B cell (primary cell): Measurements from ENCODE around the gene NPY.

Experiments used
- CTCF ChIP-seq: fragments of 200-600 bp; IDR thresholded peaks from one replicate; pipeline ENCODE4 v1.8.0; 2022; ENCODE audit warnings: antibody characterized with exemption, mild to moderate bottlenecking
- EZH2 ChIP-seq: IDR thresholded peaks from 2 replicates; pipeline ENCODE4 v1.6.1; 2012; ENCODE audit warnings: borderline replicate concordance, low read depth, mild to moderate bottlenecking, moderate library complexity, low read length; ENCODE audit not compliant: insufficient read depth, poor library complexity, severe bottlenecking

- TF ChIP-seq CTCF (no peak), EZH2 (no peak)
Measured at GRCh38 chr7:24297362-24297761, 13.4 kb downstream of the NPY start.
